SK-N-MC (cell line): ENCODE data around the gene CNOT6.
"Not testable (repeated sequence)": the region's sequence is repeated elsewhere in the genome, so short reads cannot be mapped to it uniquely, and the experiment has no call there.

ENCODE experiments used
- DNase-seq: peaks from one replicate; pipeline ENCODE4 v3.0.0-alpha.2; 2011; ENCODE audit warnings: low read depth, low spot score
- H3K27ac ChIP-seq: fragments of 200-600 bp; sonication (generic); 2 replicates; pipeline ENCODE4 v1.5.1; 2016; ENCODE audit warnings: mixed run types
- H3K36me3 ChIP-seq: fragments of 200-600 bp; sonication (generic); 2 replicates; pipeline ENCODE4 v1.6.1; 2017; ENCODE audit warnings: antibody characterized with exemption, low read length, mixed read lengths; ENCODE audit not compliant: insufficient read depth
- H3K4me3 ChIP-seq: fragments of 200-600 bp; sonication (generic); 2 replicates; pipeline ENCODE4 v1.5.1; 2016
- H3K9ac ChIP-seq: fragments of 200-600 bp; sonication (generic); 2 replicates; pipeline ENCODE4 v1.8.0; 2017; ENCODE audit warnings: mixed run types, mixed read lengths; ENCODE audit not compliant: insufficient read length
- H3K9me3 ChIP-seq: fragments of 200-600 bp; sonication (generic); 2 replicates; pipeline ENCODE4 v1.6.1; 2017; ENCODE audit warnings: low read depth, mild to moderate bottlenecking, antibody characterized with exemption, low read length, moderate library complexity, mixed read lengths
- EZH2 ChIP-seq: fragments of 200-600 bp; sonication (generic); IDR thresholded peaks from one replicate; pipeline ENCODE4 v1.6.1; 2017; ENCODE audit warnings: antibody characterized with exemption
- FOXP2 ChIP-seq: optimal IDR thresholded peaks from 2 replicates; pipeline ENCODE3; 2011; ENCODE audit warnings: mild to moderate bottlenecking, moderate library complexity; ENCODE audit not compliant: insufficient read depth; ENCODE audit errors: extremely low read length, control extremely low read depth
- POLR2AphosphoS5 ChIP-seq: IDR thresholded peaks from 2 replicates; pipeline ENCODE4 v1.6.1; 2012; ENCODE audit warnings: mild to moderate bottlenecking, low read depth, low read length, borderline replicate concordance

CNOT6 gene

DNA sequence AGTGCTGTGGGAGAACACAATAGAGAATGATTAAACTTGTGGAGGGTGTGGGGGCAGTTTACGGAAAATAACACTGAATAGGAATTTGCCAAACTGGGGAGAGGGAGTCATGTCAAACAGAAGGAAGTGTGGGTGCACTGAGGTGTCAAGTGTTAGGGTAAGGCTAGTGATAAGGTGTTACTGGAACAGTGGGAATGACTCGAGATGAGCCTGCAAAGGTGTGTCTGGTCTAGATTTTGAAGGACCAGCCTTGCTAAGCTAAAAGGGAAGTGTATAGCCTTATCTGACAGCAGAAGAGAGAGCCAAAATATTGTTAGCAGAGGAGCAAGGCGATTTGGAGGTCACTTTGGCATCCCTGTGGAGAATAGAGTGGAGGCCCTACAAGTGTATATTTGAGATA, 4.2 kb downstream of the CNOT6 start:
- Histone ChIP-seq H3K9ac (no peak overlapping the region), H3K9me3 (no peaks in the 10 kb centered on the region), H3K27ac (no peak overlapping the region), H3K36me3 (peaks cover 70% of the 10 kb centered on the region), H3K4me3 (no peak overlapping the region)
- TF ChIP-seq EZH2 = no peak
- no peak for TF ChIP-seq FOXP2
- no peak for TF ChIP-seq POLR2AphosphoS5
- no peak for DNase-seq

DNA sequence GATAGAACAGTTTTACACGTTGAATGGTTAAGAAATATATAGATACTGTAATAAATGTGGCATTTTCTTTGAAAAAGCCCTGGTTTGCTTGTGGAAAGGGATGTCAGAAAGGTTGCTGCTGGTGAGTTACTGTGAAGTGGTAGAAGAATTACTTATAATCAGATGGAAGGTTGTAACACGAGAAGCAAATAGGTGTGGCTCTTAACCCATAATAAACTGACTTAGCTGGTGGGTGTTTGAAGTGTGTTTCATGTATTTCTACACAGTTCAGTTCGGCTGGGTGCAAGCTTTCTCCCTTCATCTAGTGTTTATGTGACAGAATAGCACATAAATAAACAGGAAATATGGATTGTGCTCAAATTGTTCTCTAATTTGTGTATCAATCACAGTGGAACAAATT, 5.5 kb downstream of the CNOT6 start:
- H3K9ac ChIP-seq = no peak overlapping the region
- no peak overlapping the region for H3K4me3 ChIP-seq
- TF ChIP-seq EZH2 (no peak), FOXP2 (no peak), POLR2AphosphoS5 (no peak)
- peaks cover 81% of the 10 kb centered on the region for H3K36me3 ChIP-seq
- no peaks in the 10 kb centered on the region for H3K9me3 ChIP-seq
- no peak for DNase-seq
- H3K27ac ChIP-seq = no peak overlapping the region

GRCh38 chr5:180500300-180500699, 6.1 kb downstream of the CNOT6 start:
- DNase-seq = not testable (repeated sequence)
- peaks cover 79% of the 10 kb centered on the region for H3K36me3 ChIP-seq

GRCh38 chr5:180507661-180508060, 13.5 kb downstream of the CNOT6 start:
- H3K9ac ChIP-seq = no peak overlapping the region
- TF ChIP-seq POLR2AphosphoS5 (no peak), EZH2 (no peak), FOXP2 (no peak)
- peaks cover 35% of the 10 kb centered on the region for H3K36me3 ChIP-seq
- H3K4me3 ChIP-seq = no peak overlapping the region
- DNase-seq = no peak
- H3K9me3 ChIP-seq = no peaks in the 10 kb centered on the region
- no peak overlapping the region for H3K27ac ChIP-seq

More at GRCh38 chr5:180500300-180500699, 6.1 kb downstream of the CNOT6 start:
- not testable (repeated sequence) for H3K27ac ChIP-seq, H3K9me3 ChIP-seq, H3K4me3 ChIP-seq, H3K9ac ChIP-seq

DNA sequence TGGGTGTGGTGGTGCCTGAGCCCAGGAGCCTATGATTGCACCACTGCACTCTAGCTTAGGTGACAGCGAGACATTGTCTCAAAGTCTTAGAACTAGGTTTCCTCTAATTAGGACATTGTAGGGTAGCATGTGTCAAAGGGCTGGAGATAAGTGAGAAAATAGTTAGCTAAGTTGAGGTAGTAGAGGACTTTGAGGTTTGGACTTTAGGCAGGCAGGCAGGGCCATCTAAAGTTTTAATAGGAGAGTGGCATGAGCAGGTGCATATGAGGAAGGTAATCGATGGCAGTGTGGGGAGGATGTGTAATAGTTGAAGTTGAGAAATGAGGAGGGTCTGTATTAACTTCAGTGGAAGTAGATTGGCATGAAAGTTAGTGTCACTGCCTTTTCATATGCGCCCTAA, 21.1 kb downstream of the CNOT6 start:
- Histone ChIP-seq H3K4me3 (no peak overlapping the region), H3K27ac (no peak overlapping the region), H3K36me3 (peaks cover 43% of the 10 kb centered on the region), H3K9me3 (no peaks in the 10 kb centered on the region), H3K9ac (no peak overlapping the region)
- DNase-seq = no peak
- no peak for TF ChIP-seq POLR2AphosphoS5
- TF ChIP-seq FOXP2 = no peak
- no peak for TF ChIP-seq EZH2

GRCh38 chr5:180515974-180516373, 21.8 kb downstream of the CNOT6 start:
- H3K27ac ChIP-seq, DNase-seq, H3K9ac ChIP-seq, H3K9me3 ChIP-seq, H3K4me3 ChIP-seq: not testable (repeated sequence)
- H3K36me3 ChIP-seq = peaks cover 44% of the 10 kb centered on the region

DNA sequence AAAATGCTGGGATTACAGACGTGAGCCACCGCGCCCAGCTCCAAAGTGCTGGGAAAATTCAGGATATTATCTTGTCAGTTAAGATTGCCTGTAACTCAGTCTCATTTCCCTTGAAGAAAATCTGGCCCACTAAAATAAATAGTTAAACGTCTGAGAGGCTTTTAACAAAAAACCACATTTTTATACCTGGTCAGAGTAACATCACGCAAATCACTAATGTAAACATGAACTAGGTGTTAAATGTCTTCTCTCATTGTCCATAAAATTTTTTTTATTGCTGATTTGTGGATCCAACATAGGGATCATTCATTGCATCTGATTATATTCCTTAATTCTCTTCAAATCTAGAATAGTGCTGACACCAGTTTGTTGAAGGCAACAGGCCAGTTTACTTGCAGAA, 22.3 kb downstream of the CNOT6 start:
- no peak for DNase-seq
- Histone ChIP-seq H3K36me3 (peaks cover 49% of the 10 kb centered on the region), H3K9ac (no peak overlapping the region), H3K4me3 (no peak overlapping the region), H3K27ac (no peak overlapping the region), H3K9me3 (no peaks in the 10 kb centered on the region)
- TF ChIP-seq POLR2AphosphoS5 (no peak), FOXP2 (no peak), EZH2 (no peak)

DNA sequence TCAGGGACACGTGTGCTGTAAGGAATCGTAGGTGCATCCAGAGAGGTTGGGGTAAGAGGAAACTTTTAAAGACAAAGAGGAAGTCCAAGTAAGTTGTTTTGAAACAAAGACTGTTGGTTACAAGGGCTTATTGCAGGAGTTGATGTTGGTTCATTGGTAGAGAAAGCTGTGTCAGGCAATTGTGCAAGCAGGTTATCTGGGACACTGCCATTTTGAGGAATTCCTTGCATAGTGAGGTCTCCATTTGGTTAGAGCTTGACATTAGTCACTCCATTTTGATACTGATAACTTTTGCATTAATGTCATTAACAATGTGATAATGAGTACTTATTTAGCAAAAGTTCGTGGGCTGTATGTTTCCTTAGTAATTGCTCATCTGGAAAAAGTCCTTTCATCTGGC, 24.9 kb downstream of the CNOT6 start:
- DNase-seq = no peak
- Histone ChIP-seq H3K4me3 (no peak overlapping the region), H3K36me3 (peaks cover 50% of the 10 kb centered on the region), H3K9me3 (no peaks in the 10 kb centered on the region), H3K27ac (no peak overlapping the region), H3K9ac (no peak overlapping the region)
- TF ChIP-seq EZH2 (no peak), POLR2AphosphoS5 (no peak), FOXP2 (no peak)

DNA sequence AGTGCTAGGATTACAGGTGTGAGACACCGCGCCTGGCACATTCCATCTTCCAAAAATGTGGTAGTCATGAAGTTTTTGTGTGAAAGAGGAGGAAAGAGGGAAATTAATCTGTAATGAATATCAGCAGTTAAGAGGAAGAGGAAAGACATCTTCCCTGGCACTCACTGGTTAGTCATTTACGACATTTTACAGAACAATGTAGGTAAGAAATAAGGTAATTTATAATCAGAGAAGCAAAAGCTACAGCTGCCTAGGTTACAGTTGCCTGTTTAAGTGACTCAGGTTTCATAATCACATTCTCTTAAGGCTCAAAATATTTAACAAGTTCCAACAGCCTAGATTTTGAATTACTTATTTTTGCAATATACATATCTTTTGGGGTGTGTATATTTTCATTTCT, 26.9 kb downstream of the CNOT6 start:
- DNase-seq = no peak
- Histone ChIP-seq H3K9me3 (no peaks in the 10 kb centered on the region), H3K4me3 (no peak overlapping the region), H3K27ac (no peak overlapping the region), H3K9ac (no peak overlapping the region), H3K36me3 (peaks cover 40% of the 10 kb centered on the region)
- TF ChIP-seq POLR2AphosphoS5 = no peak
- no peak for TF ChIP-seq FOXP2
- TF ChIP-seq EZH2 = no peak
